OCI-LY3 (cell line): ENCODE results near the gene ESYT1.

Experiments
- H2AFZ ChIP-seq: fragments of 200-600, 300-600 bp; shearing (Covaris generic); 2 replicates; pipeline ENCODE4 v1.6.0; 2014; ENCODE audit warnings: antibody characterized with exemption, low read depth, low read length
- H3K27ac ChIP-seq: fragments of 200-600, 300-600 bp; sonication (generic); 2 replicates; pipeline ENCODE4 v1.5.1; 2014; ENCODE audit warnings: mild to moderate bottlenecking, low read length, moderate library complexity, mixed read lengths
- H3K27me3 ChIP-seq: fragments of 200-600, 300-600 bp; sonication (generic); 2 replicates; pipeline ENCODE4 v1.6.1; 2014; ENCODE audit warnings: low read depth, low read length, mixed read lengths
- H3K36me3 ChIP-seq: fragments of 200-600, 300-600 bp; sonication (generic); replicated peaks from 2 replicates; pipeline ENCODE3; 2014; ENCODE audit warnings: low read depth, low read length, mixed read lengths
- H3K4me1 ChIP-seq: fragments of 300-600, 200-600 bp; sonication (generic); 2 replicates; pipeline ENCODE4 v1.6.1; 2014; ENCODE audit warnings: low read length, mixed read lengths
- H3K4me2 ChIP-seq: fragments of 200-600, 300-600 bp; sonication (generic); 2 replicates; pipeline ENCODE4 v1.6.1; 2014; ENCODE audit warnings: low read length, mixed read lengths
- H3K4me3 ChIP-seq: fragments of 300-600, 200-600 bp; sonication (generic); 2 replicates; pipeline ENCODE4 v1.5.1; 2014; ENCODE audit warnings: antibody characterized with exemption, mild to moderate bottlenecking, low read length, moderate library complexity
- H3K79me2 ChIP-seq: fragments of 300-600, 200-600 bp; shearing (Covaris generic); 2 replicates; pipeline ENCODE4 v1.6.1; 2014; ENCODE audit warnings: mild to moderate bottlenecking, low read length, mixed read lengths
- H3K9ac ChIP-seq: fragments of 300-600, 200-600 bp; shearing (Covaris generic); 2 replicates; pipeline ENCODE4 v1.6.0; 2014; ENCODE audit warnings: mild to moderate bottlenecking, low read length, moderate library complexity
- H3K9me3 ChIP-seq: fragments of 200-600, 300-600 bp; shearing (Covaris generic); 2 replicates; pipeline ENCODE4 v1.6.1; 2014; ENCODE audit warnings: low read length, mixed read lengths; ENCODE audit not compliant: insufficient read depth
- H4K20me1 ChIP-seq: fragments of 200-600, 300-600 bp; sonication (generic); 2 replicates; pipeline ENCODE4 v1.6.1; 2016; ENCODE audit warnings: low read length, mixed read lengths; ENCODE audit not compliant: insufficient read depth
- EZH2phosphoT487 ChIP-seq: fragments of 200-600 bp; shearing (Covaris generic); IDR thresholded peaks from 2 replicates; pipeline ENCODE4 v1.6.1; 2018; ENCODE audit warnings: antibody characterized with exemption, mixed run types, low read depth
- TF ChIP-seq, protein P1 (sequence below): fragments of 200-600, 300-600 bp; sonication (generic); IDR thresholded peaks from 2 replicates; pipeline ENCODE4 v1.5.1; 2014; ENCODE audit warnings: antibody characterized with exemption, low read length, low read depth

The ESYT1 gene

DNA sequence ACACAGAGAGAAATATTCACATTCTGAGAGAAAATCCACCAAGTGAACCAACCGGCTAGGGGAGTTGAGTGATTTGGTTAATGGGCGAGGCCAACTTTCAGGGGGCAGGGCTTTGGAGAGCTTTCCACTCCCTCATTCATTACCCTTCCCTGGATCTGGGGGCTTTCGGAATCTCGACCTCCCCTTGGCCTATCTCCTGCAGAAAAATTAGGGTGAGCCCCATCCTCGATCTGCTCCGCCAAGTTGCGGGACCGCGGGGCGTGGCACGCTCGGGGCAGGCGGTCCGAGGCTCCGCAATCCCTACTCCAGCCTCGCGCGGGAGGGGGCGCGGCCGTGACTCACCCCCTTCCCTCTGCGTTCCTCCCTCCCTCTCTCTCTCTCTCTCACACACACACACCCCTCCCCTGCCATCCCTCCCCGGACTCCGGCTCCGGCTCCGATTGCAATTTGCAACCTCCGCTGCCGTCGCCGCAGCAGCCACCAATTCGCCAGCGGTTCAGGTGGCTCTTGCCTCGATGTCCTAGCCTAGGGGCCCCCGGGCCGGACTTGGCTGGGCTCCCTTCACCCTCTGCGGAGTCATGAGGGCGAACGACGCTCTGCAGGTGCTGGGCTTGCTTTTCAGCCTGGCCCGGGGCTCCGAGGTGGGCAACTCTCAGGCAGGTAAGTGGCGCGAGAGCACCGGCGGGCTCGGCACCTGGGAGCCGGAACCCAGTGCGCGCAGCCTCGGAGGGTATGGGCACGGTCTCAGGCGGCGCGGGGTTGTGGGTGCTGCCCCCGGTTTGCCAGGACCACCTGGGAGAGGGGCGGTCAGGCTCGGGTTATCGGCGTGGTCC lies 48.1 kb upstream of the ESYT1 start, which contains the start of gene ERBB3:
ERBB3 (plus strand) TSS at position 443 of the 833 bp plus-strand sequence; CDS start at position 579, 136 bp downstream.
- Histone ChIP-seq H4K20me1 (no peaks in the 10 kb centered on the region), H3K4me3 (peak within 1 kb of the TSS; percentile 86), H3K9me3 (no peaks in the 10 kb centered on the region), H3K36me3 (no peaks in the 10 kb centered on the region), H3K9ac (peak within 1 kb of the TSS; percentile 65), H3K79me2 (no peaks in the 10 kb centered on the region), H3K27ac (no peak within 1 kb of the TSS), H3K4me1 (no peaks in the 10 kb centered on the region), H3K27me3 (peaks cover 33% of the 10 kb centered on the region), H3K4me2 (peak within 1 kb of the TSS; percentile 78), H2AFZ (peak within 1 kb of the TSS; percentile 95)
- TF ChIP-seq, protein P1, sequence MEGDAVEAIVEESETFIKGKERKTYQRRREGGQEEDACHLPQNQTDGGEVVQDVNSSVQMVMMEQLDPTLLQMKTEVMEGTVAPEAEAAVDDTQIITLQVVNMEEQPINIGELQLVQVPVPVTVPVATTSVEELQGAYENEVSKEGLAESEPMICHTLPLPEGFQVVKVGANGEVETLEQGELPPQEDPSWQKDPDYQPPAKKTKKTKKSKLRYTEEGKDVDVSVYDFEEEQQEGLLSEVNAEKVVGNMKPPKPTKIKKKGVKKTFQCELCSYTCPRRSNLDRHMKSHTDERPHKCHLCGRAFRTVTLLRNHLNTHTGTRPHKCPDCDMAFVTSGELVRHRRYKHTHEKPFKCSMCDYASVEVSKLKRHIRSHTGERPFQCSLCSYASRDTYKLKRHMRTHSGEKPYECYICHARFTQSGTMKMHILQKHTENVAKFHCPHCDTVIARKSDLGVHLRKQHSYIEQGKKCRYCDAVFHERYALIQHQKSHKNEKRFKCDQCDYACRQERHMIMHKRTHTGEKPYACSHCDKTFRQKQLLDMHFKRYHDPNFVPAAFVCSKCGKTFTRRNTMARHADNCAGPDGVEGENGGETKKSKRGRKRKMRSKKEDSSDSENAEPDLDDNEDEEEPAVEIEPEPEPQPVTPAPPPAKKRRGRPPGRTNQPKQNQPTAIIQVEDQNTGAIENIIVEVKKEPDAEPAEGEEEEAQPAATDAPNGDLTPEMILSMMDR: no peak

DNA sequence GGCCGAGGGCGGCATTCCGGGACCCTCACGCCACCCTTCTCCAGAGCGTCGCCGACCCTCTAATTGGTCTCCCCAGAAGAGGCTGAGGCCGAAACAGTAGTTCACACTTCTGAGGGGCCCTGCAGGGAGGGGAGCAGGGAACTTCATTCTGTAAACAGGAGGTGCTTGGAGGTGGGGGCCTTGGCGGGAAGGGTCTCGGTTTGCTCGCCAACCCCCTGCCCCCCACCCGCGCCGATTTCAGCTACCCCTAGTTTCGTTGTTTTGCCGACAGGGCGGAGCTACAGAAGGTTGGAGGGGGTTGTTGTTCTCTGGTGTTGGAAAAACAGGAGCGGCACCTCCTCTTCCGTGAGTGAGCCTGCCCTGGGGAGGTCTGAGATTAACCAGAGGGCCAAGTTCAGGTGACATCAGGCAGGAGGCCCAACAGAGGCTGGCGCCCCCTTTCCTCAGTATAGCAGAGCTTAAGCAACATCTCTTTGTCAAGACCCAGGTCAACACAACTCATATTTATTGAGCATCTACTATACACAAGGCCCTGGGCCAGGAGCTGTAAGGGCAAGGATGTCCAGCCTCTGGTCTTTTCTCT lies 47.4 kb upstream of the ESYT1 start:
- Histone ChIP-seq H3K9me3 (no peaks in the 10 kb centered on the region), H3K4me3 (no peak overlapping the region), H3K27me3 (peaks cover 33% of the 10 kb centered on the region), H3K36me3 (no peaks in the 10 kb centered on the region), H3K4me1 (no peaks in the 10 kb centered on the region), H3K79me2 (no peaks in the 10 kb centered on the region), H3K4me2 (no peak overlapping the region; the same call in 1 of the 2 replicates), H3K27ac (no peak overlapping the region), H2AFZ (no peak overlapping the region), H4K20me1 (no peaks in the 10 kb centered on the region), H3K9ac (no peak overlapping the region)
- TF ChIP-seq EZH2phosphoT487: no peak
- TF ChIP-seq, protein P1: no peak

DNA sequence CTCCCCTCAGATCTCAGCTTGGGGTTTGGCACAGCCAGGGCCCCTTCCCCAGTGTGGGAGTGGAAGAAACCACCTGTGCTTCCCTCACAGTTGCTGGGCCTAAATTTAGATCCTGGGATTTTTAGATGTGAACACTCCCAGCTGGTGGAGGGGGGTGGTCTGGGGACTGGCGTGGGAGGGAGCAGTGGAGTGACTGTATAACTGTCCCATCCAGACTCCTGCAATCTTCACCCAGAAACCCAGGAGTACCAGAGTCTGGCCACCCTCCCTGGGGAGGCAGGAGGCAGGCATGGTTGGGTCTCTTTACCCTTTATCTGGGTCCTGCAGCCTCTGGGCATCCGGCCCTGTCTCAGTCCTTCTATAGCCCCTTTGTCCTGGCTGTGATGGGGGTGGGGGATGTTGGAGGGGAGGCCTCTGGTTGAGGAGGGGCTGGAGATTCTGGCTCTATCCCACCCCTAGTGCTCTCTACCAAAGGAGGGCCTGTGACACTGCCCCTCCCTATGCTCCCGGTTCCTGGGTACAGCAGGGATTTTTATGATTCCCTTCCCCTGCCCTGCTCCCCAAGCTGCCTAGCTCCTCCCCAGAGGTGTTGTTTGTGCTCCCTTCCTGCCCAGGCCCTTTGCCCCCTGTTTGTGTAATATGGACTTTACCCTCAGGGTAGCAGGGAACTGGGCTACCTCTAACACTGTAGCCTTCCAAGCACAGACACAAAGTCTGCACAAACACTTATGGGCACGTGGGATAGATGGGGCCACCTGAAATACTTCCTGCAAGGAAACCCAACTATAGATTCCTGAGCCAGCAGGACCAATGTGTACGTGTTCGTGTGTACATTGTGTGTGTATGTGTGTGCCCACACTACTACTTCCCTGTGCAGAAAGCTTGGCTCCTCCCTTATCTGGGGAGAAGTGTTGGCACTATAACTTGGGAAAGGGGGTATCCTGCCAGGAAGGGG lies 46.4 kb upstream of the ESYT1 start:
- H3K36me3 ChIP-seq: no peaks in the 10 kb centered on the region
- H4K20me1 ChIP-seq: no peaks in the 10 kb centered on the region
- no peak overlapping the region for H3K9ac ChIP-seq
- H3K27me3 ChIP-seq: peaks cover 33% of the 10 kb centered on the region
- H3K79me2 ChIP-seq: no peaks in the 10 kb centered on the region
- no peak overlapping the region for H3K27ac ChIP-seq
- H3K4me2 ChIP-seq: no peak overlapping the region
- no peak overlapping the region for H2AFZ ChIP-seq
- no peaks in the 10 kb centered on the region for H3K4me1 ChIP-seq
- H3K9me3 ChIP-seq: no peaks in the 10 kb centered on the region
- TF ChIP-seq, protein P1: no peak
- no peak for TF ChIP-seq EZH2phosphoT487
- no peak overlapping the region for H3K4me3 ChIP-seq

DNA sequence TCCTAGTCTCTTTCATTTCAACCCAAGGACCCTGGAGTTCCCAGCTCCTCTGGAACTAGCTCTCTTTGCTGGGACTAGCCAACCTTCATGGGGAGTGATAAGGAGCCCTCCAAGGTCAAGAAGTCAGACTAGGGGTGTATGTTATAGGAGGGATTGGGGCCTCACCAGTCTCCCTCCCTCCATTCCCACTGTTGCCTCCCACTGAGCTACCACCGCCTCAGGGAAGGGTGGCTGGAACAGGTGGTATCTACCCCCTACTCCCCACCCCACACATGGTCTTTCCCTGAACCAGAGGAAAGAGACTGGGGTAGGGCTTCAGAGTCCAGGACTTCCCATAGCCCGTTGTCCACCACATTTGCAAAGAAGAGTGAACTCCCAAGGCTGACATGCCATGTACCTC lies 45.7 kb upstream of the ESYT1 start:
- H2AFZ ChIP-seq: no peak overlapping the region
- H3K9me3 ChIP-seq: no peaks in the 10 kb centered on the region
- no peak overlapping the region for H3K9ac ChIP-seq
- H3K27me3 ChIP-seq: peaks cover 33% of the 10 kb centered on the region
- TF ChIP-seq, protein P1: no peak
- no peak overlapping the region for H3K27ac ChIP-seq
- no peaks in the 10 kb centered on the region for H3K36me3 ChIP-seq
- no peaks in the 10 kb centered on the region for H3K79me2 ChIP-seq
- H4K20me1 ChIP-seq: no peaks in the 10 kb centered on the region
- no peaks in the 10 kb centered on the region for H3K4me1 ChIP-seq
- H3K4me2 ChIP-seq: no peak overlapping the region
- no peak overlapping the region for H3K4me3 ChIP-seq
